Neural progenitor cell (in vitro differentiated cells): ENCODE data around the gene BAZ2A.

ENCODE experiments used
- CTCF ChIP-seq: fragments of 200-600 bp; sonication (generic); IDR thresholded peaks from 2 replicates; pipeline ENCODE4 v1.5.1; 2017; ENCODE audit warnings: antibody characterized with exemption, mild to moderate bottlenecking
- EZH2 ChIP-seq: fragments of 200-600 bp; sonication (generic); IDR thresholded peaks from 2 replicates; pipeline ENCODE4 v1.6.1; 2017; ENCODE audit warnings: antibody characterized with exemption, mild to moderate bottlenecking, moderate library complexity

GRCh38 chr12:56585098-56585497 is 45.0 kb downstream of the BAZ2A start:
- no peak for TF ChIP-seq CTCF
- no peak for TF ChIP-seq EZH2
